ENCODE measurements around the gene GRIA4.

Gene GRIA4

GRCh38 chr11:105891685-105892084, 281.8 kb downstream of the GRIA4 start:
- Histone ChIP-seq H3K27me3 (ENCODE audit: insufficient read depth, low read length, poor library complexity) (no peaks in the 10 kb centered on the region), H2BK15ac (replicated peaks; ENCODE audit: low read depth) (no peak overlapping the region), H3K9ac (ENCODE audit: low read length) (no peak overlapping the region), H3K56ac (ENCODE audit: low read length) (no peak overlapping the region), H4K8ac (ENCODE audit: low read depth, low read length) (no peak overlapping the region), H3K4me3 (ENCODE audit: low read length) (no peak overlapping the region), H3K4ac (ENCODE audit: low read depth, low read length) (no peak overlapping the region), H3K27ac (ENCODE audit: low read depth, low read length) (no peak overlapping the region), H3K79me2 (ENCODE audit: control insufficient read depth, insufficient read depth, low read length) (no peaks in the 10 kb centered on the region), H3K4me1 (ENCODE audit: control insufficient read depth, low read depth, low read length) (no peaks in the 10 kb centered on the region), H3K18ac (ENCODE audit: low read length) (no peak overlapping the region), H3K23ac (ENCODE audit: low read length) (no peak overlapping the region), H3K4me2 (ENCODE audit: low read length) (no peak overlapping the region), H3K36me3 (ENCODE audit: control insufficient read depth, insufficient read depth, low read length) (no peaks in the 10 kb centered on the region), H2BK5ac (ENCODE audit: low read length) (no peak overlapping the region), H3K79me1 (ENCODE audit: low read length) (no peaks in the 10 kb centered on the region), H2AK5ac (ENCODE audit: low read length) (no peak overlapping the region), H4K5ac (ENCODE audit: low read length) (no peak overlapping the region), H2BK120ac (ENCODE audit: low read depth, low read length) (no peak overlapping the region)
- WGBS (ENCODE audit: extremely low coverage, insufficient coverage, low lambda C conversion rate) = no CpG with 5 or more reads among the region's 2 CpGs
- no peak for DNase-seq

- H4K8ac ChIP-seq (ENCODE audit: low read depth, low read length) = no peak overlapping the region
- H3K27ac ChIP-seq (ENCODE audit: low read depth, low read length) = no peak overlapping the region
- no peak overlapping the region for H2AK5ac ChIP-seq (ENCODE audit: low read length)
- H3K4me3 ChIP-seq (ENCODE audit: low read length) = no peak overlapping the region
- H3K27me3 ChIP-seq (ENCODE audit: insufficient read depth, low read length, poor library complexity) = no peaks in the 10 kb centered on the region
- H4K5ac ChIP-seq (ENCODE audit: low read length) = no peak overlapping the region
- WGBS (ENCODE audit: extremely low coverage, insufficient coverage, low lambda C conversion rate) = no CpG with 5 or more reads among the region's 2 CpGs
- no peak overlapping the region for H3K18ac ChIP-seq (ENCODE audit: low read length)
- H3K23ac ChIP-seq (ENCODE audit: low read length) = no peak overlapping the region
- H2BK120ac ChIP-seq (ENCODE audit: low read depth, low read length) = no peak overlapping the region
- no peaks in the 10 kb centered on the region for H3K79me1 ChIP-seq (ENCODE audit: low read length)
- no peak overlapping the region for H3K4me2 ChIP-seq (ENCODE audit: low read length)
- H3K56ac ChIP-seq (ENCODE audit: low read length) = no peak overlapping the region
- DNase-seq = no peak
- no peaks in the 10 kb centered on the region for H3K4me1 ChIP-seq (ENCODE audit: control insufficient read depth, low read depth, low read length)
- H3K36me3 ChIP-seq (ENCODE audit: control insufficient read depth, insufficient read depth, low read length) = no peaks in the 10 kb centered on the region
- no peaks in the 10 kb centered on the region for H3K79me2 ChIP-seq (ENCODE audit: control insufficient read depth, insufficient read depth, low read length)
- H3K9ac ChIP-seq (ENCODE audit: low read length) = no peak overlapping the region
- no peak overlapping the region for H3K4ac ChIP-seq (ENCODE audit: low read depth, low read length)
- no peak overlapping the region for H2BK5ac ChIP-seq (ENCODE audit: low read length)
- H2BK15ac ChIP-seq (replicated peaks; ENCODE audit: low read depth) = no peak overlapping the region
Measured at GRCh38 chr11:105897161-105897560, 287.3 kb downstream of the GRIA4 start.

- Histone ChIP-seq H3K27me3 (ENCODE audit: insufficient read depth, low read length, poor library complexity) (no peaks in the 10 kb centered on the region), H3K23ac (ENCODE audit: low read length) (no peak overlapping the region), H3K9ac (ENCODE audit: low read length) (no peak overlapping the region), H3K4me1 (ENCODE audit: control insufficient read depth, low read depth, low read length) (no peaks in the 10 kb centered on the region), H3K18ac (ENCODE audit: low read length) (no peak overlapping the region), H3K56ac (ENCODE audit: low read length) (no peak overlapping the region), H4K5ac (ENCODE audit: low read length) (no peak overlapping the region), H4K8ac (ENCODE audit: low read depth, low read length) (no peak overlapping the region), H2BK120ac (ENCODE audit: low read depth, low read length) (no peak overlapping the region), H3K4me3 (ENCODE audit: low read length) (no peak overlapping the region), H3K4ac (ENCODE audit: low read depth, low read length) (no peak overlapping the region), H2BK5ac (ENCODE audit: low read length) (no peak overlapping the region), H3K79me2 (ENCODE audit: control insufficient read depth, insufficient read depth, low read length) (no peaks in the 10 kb centered on the region), H3K79me1 (ENCODE audit: low read length) (no peaks in the 10 kb centered on the region), H3K27ac (ENCODE audit: low read depth, low read length) (no peak overlapping the region), H3K36me3 (ENCODE audit: control insufficient read depth, insufficient read depth, low read length) (no peaks in the 10 kb centered on the region), H3K4me2 (ENCODE audit: low read length) (no peak overlapping the region), H2BK15ac (replicated peaks; ENCODE audit: low read depth) (no peak overlapping the region), H2AK5ac (ENCODE audit: low read length) (no peak overlapping the region)
- no peak for DNase-seq
- WGBS (ENCODE audit: extremely low coverage, insufficient coverage, low lambda C conversion rate) = no CpG with 5 or more reads among the region's 4 CpGs
Measured at GRCh38 chr11:105899772-105900171, 289.9 kb downstream of the GRIA4 start.

GRCh38 chr11:105900515-105901035, 290.7 kb downstream of the GRIA4 start:
- Histone ChIP-seq H3K4me1 (ENCODE audit: control insufficient read depth, low read depth, low read length) (no peaks in the 10 kb centered on the region), H3K9ac (ENCODE audit: low read length) (no peak overlapping the region), H4K8ac (ENCODE audit: low read depth, low read length) (no peak overlapping the region), H3K4ac (ENCODE audit: low read depth, low read length) (no peak overlapping the region), H3K56ac (ENCODE audit: low read length) (no peak overlapping the region), H3K4me3 (ENCODE audit: low read length) (no peak overlapping the region), H3K79me1 (ENCODE audit: low read length) (no peaks in the 10 kb centered on the region), H3K4me2 (ENCODE audit: low read length) (no peak overlapping the region), H3K23ac (ENCODE audit: low read length) (no peak overlapping the region), H3K79me2 (ENCODE audit: control insufficient read depth, insufficient read depth, low read length) (no peaks in the 10 kb centered on the region), H4K5ac (ENCODE audit: low read length) (no peak overlapping the region), H2AK5ac (ENCODE audit: low read length) (no peak overlapping the region), H3K18ac (ENCODE audit: low read length) (no peak overlapping the region), H3K27ac (ENCODE audit: low read depth, low read length) (no peak overlapping the region), H2BK5ac (ENCODE audit: low read length) (no peak overlapping the region), H2BK120ac (ENCODE audit: low read depth, low read length) (no peak overlapping the region), H3K27me3 (ENCODE audit: insufficient read depth, low read length, poor library complexity) (no peaks in the 10 kb centered on the region), H2BK15ac (replicated peaks; ENCODE audit: low read depth) (no peak overlapping the region), H3K36me3 (ENCODE audit: control insufficient read depth, insufficient read depth, low read length) (no peaks in the 10 kb centered on the region)
- no peak for DNase-seq
- no CpG with 5 or more reads among the region's 11 CpGs for WGBS (ENCODE audit: extremely low coverage, insufficient coverage, low lambda C conversion rate)

GRCh38 chr11:105903113-105903512, 293.2 kb downstream of the GRIA4 start:
- Histone ChIP-seq H2BK5ac (ENCODE audit: low read length) (no peak overlapping the region), H2BK15ac (replicated peaks; ENCODE audit: low read depth) (no peak overlapping the region), H3K4me1 (ENCODE audit: control insufficient read depth, low read depth, low read length) (no peaks in the 10 kb centered on the region), H3K4me2 (ENCODE audit: low read length) (no peak overlapping the region), H3K4ac (ENCODE audit: low read depth, low read length) (no peak overlapping the region), H3K79me1 (ENCODE audit: low read length) (no peaks in the 10 kb centered on the region), H2BK120ac (ENCODE audit: low read depth, low read length) (no peak overlapping the region), H3K27ac (ENCODE audit: low read depth, low read length) (no peak overlapping the region), H3K18ac (ENCODE audit: low read length) (no peak overlapping the region), H4K8ac (ENCODE audit: low read depth, low read length) (no peak overlapping the region), H3K36me3 (ENCODE audit: control insufficient read depth, insufficient read depth, low read length) (no peaks in the 10 kb centered on the region), H3K56ac (ENCODE audit: low read length) (no peak overlapping the region), H3K4me3 (ENCODE audit: low read length) (no peak overlapping the region), H3K79me2 (ENCODE audit: control insufficient read depth, insufficient read depth, low read length) (no peaks in the 10 kb centered on the region), H4K5ac (ENCODE audit: low read length) (no peak overlapping the region), H3K23ac (ENCODE audit: low read length) (no peak overlapping the region), H3K9ac (ENCODE audit: low read length) (no peak overlapping the region), H3K27me3 (ENCODE audit: insufficient read depth, low read length, poor library complexity) (no peaks in the 10 kb centered on the region), H2AK5ac (ENCODE audit: low read length) (no peak overlapping the region)
- WGBS (ENCODE audit: extremely low coverage, insufficient coverage, low lambda C conversion rate) = no CpG with 5 or more reads among the region's 2 CpGs
- no peak for DNase-seq

- no peak overlapping the region for H3K56ac ChIP-seq (ENCODE audit: low read length)
- H3K9ac ChIP-seq (ENCODE audit: low read length) = no peak overlapping the region
- H3K36me3 ChIP-seq (ENCODE audit: control insufficient read depth, insufficient read depth, low read length) = no peaks in the 10 kb centered on the region
- H3K4me3 ChIP-seq (ENCODE audit: low read length) = no peak overlapping the region
- no peak overlapping the region for H3K18ac ChIP-seq (ENCODE audit: low read length)
- no peak overlapping the region for H2BK5ac ChIP-seq (ENCODE audit: low read length)
- WGBS (ENCODE audit: extremely low coverage, insufficient coverage, low lambda C conversion rate) = no CpG with 5 or more reads among the region's 5 CpGs
- no peak overlapping the region for H3K23ac ChIP-seq (ENCODE audit: low read length)
- no peak overlapping the region for H4K5ac ChIP-seq (ENCODE audit: low read length)
- no peak overlapping the region for H2BK15ac ChIP-seq (replicated peaks; ENCODE audit: low read depth)
- H4K8ac ChIP-seq (ENCODE audit: low read depth, low read length) = no peak overlapping the region
- H2BK120ac ChIP-seq (ENCODE audit: low read depth, low read length) = no peak overlapping the region
- H3K4ac ChIP-seq (ENCODE audit: low read depth, low read length) = no peak overlapping the region
- H3K79me2 ChIP-seq (ENCODE audit: control insufficient read depth, insufficient read depth, low read length) = no peaks in the 10 kb centered on the region
- H2AK5ac ChIP-seq (ENCODE audit: low read length) = no peak overlapping the region
- no peak overlapping the region for H3K27ac ChIP-seq (ENCODE audit: low read depth, low read length)
- H3K79me1 ChIP-seq (ENCODE audit: low read length) = no peaks in the 10 kb centered on the region
- no peak overlapping the region for H3K4me2 ChIP-seq (ENCODE audit: low read length)
- no peaks in the 10 kb centered on the region for H3K4me1 ChIP-seq (ENCODE audit: control insufficient read depth, low read depth, low read length)
- DNase-seq = no peak
- no peaks in the 10 kb centered on the region for H3K27me3 ChIP-seq (ENCODE audit: insufficient read depth, low read length, poor library complexity)
Measured at GRCh38 chr11:105906517-105906916, 296.6 kb downstream of the GRIA4 start.

Data from mesendoderm (in vitro differentiated cells).